ENCODE results near the gene FOXF2. TPM values are rescaled to one million over a fixed set of nuclear protein-coding genes. Genes with fewer than 3 reads are reported as not detected.

The FOXF2 gene
- 17.3 to 24.3 TPM (median 23.1 TPM) in 5 replicates for total RNA-seq (2022; extraction: Qiagen RNA extraction)

GRCh38 chr6:1389369-1390132 lies at the start of gene FOXF2:
TSS of gene FOXF2 (plus strand) at chr6:1389576. CDS start at chr6:1389948, 372 bp downstream.

Other genes with a start within 250 kb of the FOXF2 start
- gene FOXQ1, start 77.5 kb upstream of the FOXF2 start, total RNA-seq (2022; extraction: Qiagen RNA extraction) = 3.5 to 5.5 TPM (median 5.2 TPM) in 5 replicates
- gene FOXC1, start 220.3 kb downstream of the FOXF2 start, total RNA-seq (2022; extraction: Qiagen RNA extraction) = 5.1 to 8.2 TPM (median 7.2 TPM) in 5 replicates